Endodermal cell (in vitro differentiated cells): ENCODE measurements around the gene STK32B. TPM values are rescaled to one million over a fixed set of nuclear protein-coding genes. Genes with fewer than 3 reads are reported as not detected.

Experiments
- DNase-seq: peaks from one replicate; pipeline ENCODE4 v3.0.0-alpha.2; 2017
- H3K27ac ChIP-seq: 2 replicates; pipeline ENCODE4 v1.5.1; 2013; ENCODE audit warnings: mild to moderate bottlenecking, low read depth, low read length, moderate library complexity
- H3K27me3 ChIP-seq: 2 replicates; pipeline ENCODE4 v1.6.1; 2013; ENCODE audit warnings: mild to moderate bottlenecking, low read length, moderate library complexity; ENCODE audit not compliant: insufficient read depth, control insufficient read depth, poor library complexity, severe bottlenecking
- H3K36me3 ChIP-seq: 2 replicates; pipeline ENCODE4 v1.7.0; 2013; ENCODE audit warnings: mild to moderate bottlenecking, low read length, moderate library complexity; ENCODE audit not compliant: control insufficient read depth, insufficient read depth
- H3K4me1 ChIP-seq: one replicate; pipeline ENCODE4 v1.7.0; 2013; ENCODE audit warnings: low read length; ENCODE audit not compliant: control insufficient read depth, insufficient read depth
- H3K4me3 ChIP-seq: 2 replicates; pipeline ENCODE4 v1.5.1; 2013; ENCODE audit warnings: mild to moderate bottlenecking, low read length, moderate library complexity
- H3K9ac ChIP-seq: 2 replicates; pipeline ENCODE4 v1.6.1; 2013; ENCODE audit warnings: mild to moderate bottlenecking, low read length, moderate library complexity; ENCODE audit not compliant: poor library complexity, severe bottlenecking; ENCODE audit errors: extremely low read depth
- H3K9me3 ChIP-seq: 2 replicates; pipeline ENCODE4 v1.6.1; 2013; ENCODE audit warnings: mild to moderate bottlenecking, low read length, moderate library complexity; ENCODE audit not compliant: control insufficient read depth
- H3K27ac Mint-ChIP-seq: 2 replicates; pipeline ENCODE4 v1.8.0; 2020; ENCODE audit warnings: mixed read lengths
- H3K27me3 Mint-ChIP-seq: 2 replicates; pipeline ENCODE4 v1.8.0; 2021; ENCODE audit warnings: mild to moderate bottlenecking, mixed read lengths; ENCODE audit not compliant: insufficient read depth
- H3K36me3 Mint-ChIP-seq: 2 replicates; pipeline ENCODE4 v1.8.0; 2020; ENCODE audit warnings: low read depth, mixed read lengths
- H3K4me1 Mint-ChIP-seq: 2 replicates; pipeline ENCODE4 v1.8.0; 2020; ENCODE audit warnings: mixed read lengths
- H3K4me3 Mint-ChIP-seq: 2 replicates; pipeline ENCODE4 v1.8.0; 2020; ENCODE audit warnings: mild to moderate bottlenecking, moderate library complexity, mixed read lengths
- H3K9me3 Mint-ChIP-seq: 2 replicates; pipeline ENCODE4 v1.8.0; 2020; ENCODE audit warnings: mild to moderate bottlenecking, mixed read lengths
- WGBS, 2 experiments: methylation state at CpG; one replicate each; pipeline versions ENCODE4 v1.1.5 to v1.1.7; 2013; ENCODE audit warnings: missing lambda C conversion rate in 2 of 2, mixed read lengths in 1 of 2; ENCODE audit not compliant: insufficient coverage in 1 of 2, insufficient read length in 1 of 2; 5-methylcytosine and 5-hydroxymethylcytosine counted together
- total RNA-seq, 2 donors: library from RNA; stranded (reverse); fragmentation: NEBNext Ultra II Directional in 1 of 2; extraction: Animal tissue kit (Norgen Biotek cat#: 25700) in 1 of 2; gene quantifications; 2 replicates in 1 of 2; 3 replicates in 1 of 2; pipeline ENCODE4 v1.2.1, GENCODE V29; 2021
- TF ChIP-seq, protein P1 (sequence below): fragments of 200-600 bp; sonication (generic); conservative IDR thresholded peaks from 2 replicates; pipeline ENCODE4 v1.5.0; 2021; ENCODE audit warnings: antibody characterized with exemption, mild to moderate bottlenecking

Gene STK32B
- total RNA-seq, 2 donors from 2014 or later, result 1.4 to 1.5 TPM

DNA sequence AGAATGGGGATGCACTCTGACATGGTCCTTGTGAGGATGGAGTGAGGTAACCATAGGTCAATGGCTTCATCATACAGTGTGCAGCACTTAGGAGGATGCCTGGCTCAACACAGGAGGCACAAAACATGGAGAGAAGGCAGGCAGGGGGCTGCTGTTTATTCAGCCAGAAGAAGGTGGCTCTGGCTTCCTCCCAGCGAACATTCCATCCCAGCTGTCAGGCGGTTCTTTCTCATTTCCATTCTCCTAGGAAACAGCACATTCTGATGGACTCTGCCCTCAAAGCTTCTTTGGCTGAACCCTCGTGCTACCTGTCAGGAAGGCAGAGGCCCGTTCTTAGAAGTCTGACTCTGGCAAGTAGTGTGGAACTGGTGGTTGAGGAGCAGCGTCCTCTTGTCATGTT, 18.6 kb downstream of the STK32B start:
- Mint-ChIP-seq H3K36me3 (peaks cover 2% of the 10 kb centered on the region), H3K4me1 (peaks cover 10% of the 10 kb centered on the region), H3K27me3 (peaks cover 2% of the 10 kb centered on the region), H3K4me3 (no peak overlapping the region), H3K9me3 (peaks cover 26% of the 10 kb centered on the region), H3K27ac (no peak overlapping the region)
- Histone ChIP-seq H3K9ac (no peak overlapping the region), H3K27me3 (no peaks in the 10 kb centered on the region), H3K4me1 (no peaks in the 10 kb centered on the region), H3K36me3 (no peaks in the 10 kb centered on the region), H3K9me3 (peaks cover 23% of the 10 kb centered on the region), H3K4me3 (no peak overlapping the region), H3K27ac (no peak overlapping the region)
- TF ChIP-seq, protein P1, sequence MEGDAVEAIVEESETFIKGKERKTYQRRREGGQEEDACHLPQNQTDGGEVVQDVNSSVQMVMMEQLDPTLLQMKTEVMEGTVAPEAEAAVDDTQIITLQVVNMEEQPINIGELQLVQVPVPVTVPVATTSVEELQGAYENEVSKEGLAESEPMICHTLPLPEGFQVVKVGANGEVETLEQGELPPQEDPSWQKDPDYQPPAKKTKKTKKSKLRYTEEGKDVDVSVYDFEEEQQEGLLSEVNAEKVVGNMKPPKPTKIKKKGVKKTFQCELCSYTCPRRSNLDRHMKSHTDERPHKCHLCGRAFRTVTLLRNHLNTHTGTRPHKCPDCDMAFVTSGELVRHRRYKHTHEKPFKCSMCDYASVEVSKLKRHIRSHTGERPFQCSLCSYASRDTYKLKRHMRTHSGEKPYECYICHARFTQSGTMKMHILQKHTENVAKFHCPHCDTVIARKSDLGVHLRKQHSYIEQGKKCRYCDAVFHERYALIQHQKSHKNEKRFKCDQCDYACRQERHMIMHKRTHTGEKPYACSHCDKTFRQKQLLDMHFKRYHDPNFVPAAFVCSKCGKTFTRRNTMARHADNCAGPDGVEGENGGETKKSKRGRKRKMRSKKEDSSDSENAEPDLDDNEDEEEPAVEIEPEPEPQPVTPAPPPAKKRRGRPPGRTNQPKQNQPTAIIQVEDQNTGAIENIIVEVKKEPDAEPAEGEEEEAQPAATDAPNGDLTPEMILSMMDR, result no peak
- no peak for DNase-seq
- 85 to 96% methylated on average over 4 to 5 of the region's 5 CpGs for WGBS, 2 experiments

DNA sequence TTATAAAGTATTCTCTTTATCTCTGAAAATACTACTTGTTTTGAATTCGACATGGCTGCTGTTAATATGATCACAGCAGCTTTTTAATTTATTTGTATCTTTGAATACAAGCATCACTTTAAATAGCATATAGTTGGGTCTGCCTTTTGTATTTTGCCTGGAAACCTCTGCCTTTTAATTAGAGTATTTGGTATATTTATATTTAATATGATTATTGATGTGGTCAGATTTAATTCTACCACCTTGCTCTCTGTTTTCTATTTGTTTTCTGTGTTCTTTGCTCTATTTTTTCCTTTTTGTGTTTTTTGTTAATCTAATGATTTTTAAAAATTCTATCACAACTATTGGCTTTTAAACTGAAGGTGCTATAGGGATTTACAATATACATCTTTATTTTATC, 21.7 kb downstream of the STK32B start:
- H3K27ac Mint-ChIP-seq, result no peak overlapping the region
- peaks cover 23% of the 10 kb centered on the region for H3K9me3 Mint-ChIP-seq
- no peak overlapping the region for H3K9ac ChIP-seq
- H3K27me3 Mint-ChIP-seq, result peaks cover 2% of the 10 kb centered on the region
- no peak for DNase-seq
- peaks cover 19% of the 10 kb centered on the region for H3K9me3 ChIP-seq
- no peaks in the 10 kb centered on the region for H3K4me1 ChIP-seq
- TF ChIP-seq, protein P1, result no peak
- H3K4me3 Mint-ChIP-seq, result no peak overlapping the region
- H3K4me1 Mint-ChIP-seq, result peaks cover 3% of the 10 kb centered on the region
- H3K27me3 ChIP-seq, result no peaks in the 10 kb centered on the region
- 86% methylated on average over 1 of the region's 1 CpG; no CpG with 5 or more reads in 1 of the 2 experiments for WGBS, 2 experiments
- no peak overlapping the region for H3K4me3 ChIP-seq
- no peaks in the 10 kb centered on the region for H3K36me3 ChIP-seq
- H3K27ac ChIP-seq, result no peak overlapping the region
- peaks cover 2% of the 10 kb centered on the region for H3K36me3 Mint-ChIP-seq

DNA sequence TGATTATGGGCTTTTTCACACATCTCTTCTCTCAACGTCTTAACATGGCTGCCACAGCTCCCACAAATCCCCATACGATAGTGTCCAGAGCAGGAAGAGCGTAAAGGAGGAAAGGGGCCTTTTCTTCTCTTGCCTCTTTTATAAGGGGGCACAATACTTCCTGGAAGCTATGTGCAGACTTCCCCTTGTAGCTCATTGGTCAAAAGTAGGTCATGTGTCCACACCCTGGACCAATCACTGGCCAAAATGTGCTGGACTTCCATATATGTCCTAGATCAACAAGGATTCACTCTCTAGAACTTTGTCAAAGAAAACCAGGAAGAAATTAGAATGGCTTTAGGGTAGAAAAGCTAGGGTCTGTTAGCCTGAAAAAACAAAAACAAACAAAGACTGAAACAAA, 26.7 kb downstream of the STK32B start:
- no peaks in the 10 kb centered on the region for H3K27me3 ChIP-seq
- Mint-ChIP-seq H3K36me3 (no peaks in the 10 kb centered on the region), H3K9me3 (no peaks in the 10 kb centered on the region), H3K4me1 (no peaks in the 10 kb centered on the region), H3K27me3 (no peaks in the 10 kb centered on the region), H3K4me3 (no peak overlapping the region), H3K27ac (no peak overlapping the region)
- 83 to 84% methylated on average over 3 of the region's 3 CpGs for WGBS, 2 experiments
- H3K9ac ChIP-seq, result no peak overlapping the region
- H3K4me3 ChIP-seq, result no peak overlapping the region
- H3K4me1 ChIP-seq, result no peaks in the 10 kb centered on the region
- no peaks in the 10 kb centered on the region for H3K36me3 ChIP-seq
- H3K27ac ChIP-seq, result no peak overlapping the region
- DNase-seq, result no peak
- H3K9me3 ChIP-seq, result no peaks in the 10 kb centered on the region
- TF ChIP-seq, protein P1, result no peak
